SH-SY5Y (cell line): Measurements from ENCODE around the gene CBFA2T3.

ENCODE experiments used
- GATA2 ChIP-seq: IDR thresholded peaks from 2 replicates; pipeline ENCODE4 v1.6.1; 2011; ENCODE audit warnings: mild to moderate bottlenecking, low read depth, low read length
- GATA3 ChIP-seq: IDR thresholded peaks from 2 replicates; pipeline ENCODE4 v1.6.1; 2011; ENCODE audit warnings: low read depth, mild to moderate bottlenecking, low read length, moderate library complexity

GRCh38 chr16:88911946-88912310, 65.1 kb downstream of the CBFA2T3 start:
- no peak for TF ChIP-seq GATA2
- TF ChIP-seq GATA3 = no peak
